AG10803 (cell line): ENCODE data around the gene SMIM23.

Source experiments
- DNase-seq: peaks from one replicate; pipeline ENCODE4 v3.0.0; 2010; ENCODE audit warnings: low read depth
- H3K4me3 ChIP-seq: 2 replicates; pipeline ENCODE4 v1.5.1; 2011; ENCODE audit warnings: mild to moderate bottlenecking, low read length, control low read depth
- CTCF ChIP-seq: conservative IDR thresholded peaks from 2 replicates; pipeline ENCODE4 v1.5.1; 2011; ENCODE audit warnings: mild to moderate bottlenecking, low read length, control low read depth, inconsistent platforms

Gene SMIM23

GRCh38 chr5:171757853-171758535, 27.6 kb upstream of the SMIM23 start:
- DNase-seq, result peak; percentile 72
- no peak overlapping the region for H3K4me3 ChIP-seq
- no peak for TF ChIP-seq CTCF

DNA sequence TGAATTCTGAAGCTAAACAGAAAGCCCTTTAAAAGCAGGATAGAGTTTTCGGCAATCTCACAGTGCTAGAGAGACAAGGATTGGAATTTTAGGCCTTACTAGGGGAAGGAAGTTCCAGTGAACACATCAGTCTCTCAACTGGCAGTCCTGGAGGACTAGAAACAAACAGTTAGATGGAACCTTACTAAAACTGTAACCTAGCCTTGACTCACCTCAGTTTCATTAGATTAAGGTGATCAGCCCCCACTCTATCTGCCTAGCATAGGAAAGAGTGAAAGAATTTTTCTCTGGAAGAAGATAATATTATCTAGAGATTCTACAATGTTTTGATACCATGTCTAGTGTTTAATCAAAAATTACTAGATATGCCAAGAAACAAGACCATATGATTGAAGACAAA, 25.8 kb upstream of the SMIM23 start:
- no peak for TF ChIP-seq CTCF
- H3K4me3 ChIP-seq, result no peak overlapping the region
- DNase-seq, result no peak

- TF ChIP-seq CTCF, result no peak
- peak; percentile 44 for DNase-seq
- no peak overlapping the region for H3K4me3 ChIP-seq
These were observed 23.5 kb upstream of the SMIM23 start for GRCh38 chr5:171762021-171762608.

DNA sequence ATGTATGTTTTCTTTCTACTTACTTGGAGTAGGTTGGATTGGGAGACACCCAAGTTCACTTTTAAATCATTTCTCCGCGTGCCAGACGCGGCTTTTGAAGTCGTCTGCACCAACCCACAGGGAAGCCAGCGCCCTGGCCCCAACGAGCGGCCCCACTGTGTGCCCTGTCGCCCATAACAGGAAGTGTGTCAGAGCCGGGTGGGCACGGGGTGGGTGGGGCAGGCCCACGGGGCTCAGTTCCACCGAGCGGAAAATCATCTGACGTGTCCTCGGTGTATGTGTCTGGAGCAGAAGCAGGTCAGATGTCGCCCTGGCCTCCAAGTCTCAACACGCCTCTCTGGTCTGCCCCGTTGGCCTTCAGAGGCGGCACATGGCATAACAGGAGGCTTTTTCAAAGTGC, 22.7 kb upstream of the SMIM23 start:
- no peak overlapping the region for H3K4me3 ChIP-seq
- no peak for DNase-seq
- no peak for TF ChIP-seq CTCF

DNA sequence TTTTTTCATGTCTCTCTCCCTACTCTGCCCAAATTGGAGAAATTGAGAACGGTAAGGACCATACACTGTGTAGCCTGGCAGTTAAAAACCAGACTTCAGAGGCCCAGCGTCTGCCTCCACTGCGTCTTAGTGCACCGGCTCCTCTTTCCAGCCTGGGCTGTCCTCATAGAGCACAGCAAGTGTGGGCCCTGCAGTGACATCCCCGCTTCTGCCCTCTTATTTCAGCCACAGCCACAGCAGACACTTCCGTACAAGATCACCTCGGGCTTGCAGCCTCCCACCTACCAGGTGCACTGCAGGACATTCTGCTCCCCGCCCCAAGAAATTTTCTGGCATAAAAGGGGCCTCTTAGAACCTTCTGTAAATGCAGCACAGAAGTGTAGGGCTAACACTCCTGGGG, 21.4 kb upstream of the SMIM23 start:
- DNase-seq, result no peak
- no peak overlapping the region for H3K4me3 ChIP-seq
- no peak for TF ChIP-seq CTCF

DNA sequence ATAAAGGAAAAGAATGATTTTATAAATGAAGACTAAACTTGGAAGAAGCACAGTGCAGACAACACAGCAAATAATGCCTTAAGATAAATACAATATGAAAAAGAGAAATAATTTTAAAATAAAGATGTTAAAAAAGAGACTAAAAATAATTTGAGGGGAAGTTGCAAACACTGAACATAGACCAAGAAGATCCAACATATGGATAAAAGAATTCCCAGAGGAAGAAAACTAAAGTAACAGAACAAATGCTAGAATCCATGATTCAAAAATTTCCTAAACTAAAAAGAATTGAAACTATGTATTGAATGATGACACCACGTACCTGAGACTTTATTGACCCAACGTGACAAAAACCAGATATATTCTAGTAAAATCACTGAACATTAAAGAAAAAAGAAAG, 18.7 kb upstream of the SMIM23 start:
- no peak overlapping the region for H3K4me3 ChIP-seq
- no peak for DNase-seq
- TF ChIP-seq CTCF, result no peak

DNA sequence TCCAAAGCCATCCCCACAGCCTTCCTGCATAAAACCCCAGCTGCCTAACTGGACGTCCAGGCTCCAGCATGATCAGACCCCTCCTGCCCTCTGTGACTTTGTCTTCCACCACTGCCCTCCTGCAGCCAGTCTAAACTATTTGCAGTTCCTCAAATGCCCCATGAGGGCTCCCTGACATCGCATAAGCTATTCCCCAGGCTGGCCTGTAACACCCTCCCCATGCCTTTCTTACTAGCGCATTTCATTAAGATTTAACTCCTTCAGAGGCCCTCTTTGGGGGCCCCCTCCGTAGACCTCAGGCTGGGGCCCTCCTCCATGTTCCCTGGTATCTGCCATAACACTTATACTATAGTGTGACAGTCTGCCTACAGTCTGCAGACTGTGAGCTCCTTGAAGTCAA, 15.5 kb upstream of the SMIM23 start:
- no peak for DNase-seq
- TF ChIP-seq CTCF, result no peak
- H3K4me3 ChIP-seq, result no peak overlapping the region
